GM21528 (cell line): ENCODE data around the gene SEPTIN8.
"Not testable (repeated sequence)": the region's sequence is repeated elsewhere in the genome, so short reads cannot be mapped to it uniquely, and the experiment has no call there.

Experiments used
- ATAC-seq: cut with Tn5 transposase; IDR thresholded peaks from one replicate; pipeline ENCODE4 v1.9.1; 2021; ENCODE audit warnings: mild to moderate bottlenecking, moderate library complexity; ENCODE audit not compliant: unreplicated experiment, low FRiP score

SEPTIN8 gene

DNA sequence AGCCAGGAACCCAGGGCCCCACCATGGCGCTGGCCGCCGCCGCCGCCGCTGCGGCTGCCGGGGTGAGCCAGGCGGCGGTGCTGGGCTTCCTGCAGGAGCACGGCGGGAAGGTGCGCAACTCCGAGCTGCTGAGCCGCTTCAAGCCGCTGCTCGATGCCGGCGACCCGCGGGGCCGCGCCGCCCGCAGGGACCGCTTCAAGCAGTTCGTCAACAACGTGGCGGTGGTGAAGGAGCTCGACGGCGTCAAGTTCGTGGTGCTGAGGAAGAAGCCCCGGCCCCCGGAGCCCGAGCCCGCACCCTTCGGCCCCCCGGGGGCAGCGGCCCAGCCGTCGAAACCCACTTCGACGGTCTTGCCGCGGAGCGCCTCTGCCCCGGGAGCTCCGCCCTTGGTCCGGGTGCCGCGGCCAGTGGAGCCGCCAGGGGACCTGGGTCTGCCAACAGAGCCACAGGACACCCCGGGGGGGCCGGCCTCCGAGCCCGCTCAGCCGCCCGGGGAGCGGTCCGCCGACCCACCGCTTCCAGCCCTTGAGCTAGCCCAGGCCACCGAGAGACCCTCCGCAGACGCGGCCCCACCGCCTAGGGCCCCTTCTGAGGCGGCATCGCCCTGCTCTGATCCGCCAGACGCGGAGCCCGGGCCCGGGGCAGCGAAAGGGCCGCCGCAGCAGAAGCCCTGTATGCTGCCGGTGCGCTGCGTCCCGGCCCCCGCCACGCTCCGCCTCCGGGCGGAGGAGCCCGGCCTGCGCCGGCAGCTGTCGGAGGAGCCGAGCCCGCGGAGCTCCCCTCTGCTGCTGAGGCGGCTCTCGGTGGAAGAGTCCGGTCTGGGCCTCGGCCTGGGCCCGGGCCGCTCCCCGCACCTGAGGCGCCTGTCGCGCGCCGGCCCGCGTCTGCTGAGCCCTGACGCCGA is 36.8 kb upstream of the SEPTIN8 start:
- no peak for ATAC-seq

DNA sequence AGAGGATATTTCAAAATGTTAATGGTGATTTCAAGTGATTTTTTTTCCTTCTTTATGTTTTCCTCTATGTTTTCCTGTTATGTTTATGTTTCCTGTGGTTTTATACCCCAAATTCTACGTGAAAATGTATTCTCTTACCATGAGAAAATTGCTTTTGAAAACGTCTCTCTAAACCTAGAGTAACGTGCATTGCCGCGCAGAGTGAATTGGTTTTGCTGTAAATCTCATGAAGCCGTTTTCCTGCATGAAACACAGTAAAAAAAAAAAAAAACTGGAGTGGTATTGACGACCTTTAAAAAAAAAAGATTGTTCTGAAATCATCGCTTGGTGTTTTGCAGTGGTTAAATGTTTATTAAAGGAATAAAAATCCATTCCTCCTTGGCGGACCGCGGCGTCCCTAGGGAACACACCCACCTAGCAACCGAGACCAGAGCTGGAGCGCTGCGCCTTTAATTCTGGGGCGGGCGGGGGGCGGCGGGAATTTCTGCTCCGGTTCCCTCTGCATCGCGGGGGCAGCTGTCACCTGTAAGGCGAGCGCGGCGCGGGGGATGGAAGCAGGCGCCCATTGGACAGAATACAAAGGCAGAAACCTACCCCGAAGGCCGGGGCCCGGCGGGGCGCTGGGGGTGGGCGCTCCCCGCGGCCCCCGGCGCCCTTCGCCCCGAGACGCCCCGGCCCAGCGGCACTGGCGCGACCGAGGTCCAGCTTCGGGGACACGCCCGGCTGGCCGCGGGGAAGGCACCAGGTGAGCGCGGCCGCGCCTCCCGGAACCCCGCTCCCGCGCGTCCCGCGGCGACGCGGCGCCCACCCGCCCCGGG is 36.0 kb upstream of the SEPTIN8 start, which contains the start of gene SOWAHA:
Gene SOWAHA (plus strand): TSS at position 522 of the 818 bp plus-strand sequence. CDS start 320 bp downstream, outside the sequence.
- ATAC-seq: no peak

DNA sequence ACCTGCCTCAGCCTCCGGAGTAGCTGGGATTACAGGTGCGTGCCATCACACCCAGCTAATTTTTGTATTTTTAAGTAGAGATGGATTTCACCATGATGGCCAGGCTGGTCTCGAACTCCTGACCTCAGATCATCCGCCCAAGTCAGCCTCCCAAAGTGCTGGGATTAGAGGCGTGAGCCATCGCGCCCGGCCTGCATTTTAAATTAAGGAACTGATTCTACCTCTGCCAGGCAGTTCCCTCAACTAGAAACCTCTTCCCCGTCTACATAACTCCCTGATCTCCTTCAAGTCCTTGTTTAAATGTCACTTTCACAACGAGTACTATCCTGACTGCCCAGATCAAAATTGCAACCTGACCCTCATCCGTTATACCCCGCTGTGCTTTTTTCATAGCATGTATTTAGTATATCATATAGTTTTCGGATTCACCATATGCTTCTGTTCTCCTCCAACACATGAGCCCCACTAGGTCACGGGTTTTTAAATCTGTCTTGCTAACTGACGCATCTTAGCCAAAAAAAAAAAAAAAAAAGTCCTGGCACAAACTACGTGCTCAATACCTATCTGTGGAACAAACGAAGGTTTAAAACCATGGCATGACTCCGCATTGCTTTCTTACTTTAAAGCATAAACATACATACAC is 35.2 kb upstream of the SEPTIN8 start:
- ATAC-seq: no peak

DNA sequence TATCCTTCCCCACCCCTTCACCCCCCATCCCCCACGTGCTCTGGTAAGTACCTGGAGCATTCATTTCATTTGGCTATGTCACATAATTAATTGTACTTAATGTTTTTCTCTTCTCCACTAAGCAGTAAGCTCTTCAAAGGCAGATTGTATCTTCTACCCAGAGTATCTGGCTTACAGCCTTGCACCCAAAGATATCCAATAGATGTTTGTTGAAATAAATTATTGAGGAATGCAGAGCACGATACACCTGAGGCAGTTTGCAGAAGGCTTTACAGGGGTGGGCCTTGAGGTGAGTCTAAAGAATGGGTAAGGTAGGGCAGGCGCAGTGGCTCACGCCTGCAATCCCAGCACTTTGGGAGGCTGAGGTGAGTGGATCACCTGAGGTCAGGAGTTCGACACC is 33.6 kb upstream of the SEPTIN8 start:
- no peak for ATAC-seq

DNA sequence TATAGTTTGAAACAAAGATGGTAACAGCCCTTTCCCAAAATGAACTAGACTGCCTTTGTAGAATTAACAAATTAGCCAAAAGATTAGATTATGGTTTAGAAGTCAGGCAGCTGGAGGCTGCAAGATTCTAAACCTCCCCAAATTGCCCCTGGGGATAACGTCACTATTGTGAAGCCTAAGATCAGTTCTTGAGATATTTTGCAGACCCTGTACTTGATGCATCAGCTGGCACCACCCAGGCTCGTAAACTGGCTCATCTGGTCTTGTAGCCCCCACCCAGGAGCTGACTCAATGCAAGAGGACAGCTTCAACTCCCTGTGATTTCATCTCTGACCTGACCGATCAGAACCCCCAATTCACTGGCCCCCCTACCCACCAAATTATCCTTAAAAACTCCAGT is 31.8 kb upstream of the SEPTIN8 start:
- ATAC-seq: no peak

DNA sequence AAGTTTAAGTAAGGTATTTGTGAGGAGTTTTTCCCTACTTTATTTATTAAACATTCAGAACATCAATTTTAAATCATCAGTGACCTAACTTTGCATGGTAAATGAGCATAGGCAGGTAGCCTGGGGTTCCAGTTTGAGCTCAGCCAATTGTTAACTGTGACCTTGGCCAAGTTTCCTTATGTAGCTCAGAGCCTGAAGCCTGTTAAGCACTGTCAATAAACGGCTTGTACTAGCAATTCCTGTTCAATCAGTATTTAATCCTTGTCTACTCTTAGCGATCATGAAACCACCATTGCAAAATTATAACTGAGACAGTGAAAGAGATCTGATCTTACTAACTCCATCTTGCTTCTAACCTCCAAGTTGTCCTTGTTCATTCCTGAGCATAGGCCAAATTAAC is 31.4 kb upstream of the SEPTIN8 start:
- ATAC-seq: no peak

DNA sequence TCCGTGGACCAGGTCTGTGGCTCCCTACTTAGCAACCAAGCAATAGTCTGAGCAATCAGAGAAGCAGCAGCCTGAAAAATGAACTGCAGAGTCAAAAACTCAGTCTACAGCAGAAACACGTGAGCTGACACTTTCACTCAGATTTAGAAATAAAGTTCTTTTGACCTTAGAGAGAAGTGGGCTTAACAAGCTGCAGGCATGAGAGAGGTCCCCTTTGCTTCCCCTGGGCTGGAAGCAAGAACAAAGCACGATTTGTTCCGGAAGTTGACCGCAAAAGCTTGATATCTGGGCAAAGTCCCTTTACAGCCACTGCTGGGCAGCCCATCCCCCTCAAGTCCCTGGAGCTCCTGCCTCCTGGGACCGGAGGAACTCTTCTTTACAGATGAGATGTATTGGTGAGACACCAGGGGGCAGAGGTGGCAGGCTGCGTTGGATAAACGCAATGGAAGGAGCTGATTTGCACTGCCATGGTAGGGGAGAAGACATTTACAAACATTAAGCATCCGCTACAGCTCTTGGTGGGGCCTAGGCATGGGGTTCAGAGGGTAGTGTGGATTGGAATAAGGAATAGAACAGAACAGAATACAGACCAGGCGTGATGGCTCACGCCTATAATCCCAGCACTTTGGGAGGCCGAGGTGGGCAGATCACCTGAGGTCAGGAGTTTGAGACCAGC is 30.3 kb upstream of the SEPTIN8 start:
- ATAC-seq: no peak

DNA sequence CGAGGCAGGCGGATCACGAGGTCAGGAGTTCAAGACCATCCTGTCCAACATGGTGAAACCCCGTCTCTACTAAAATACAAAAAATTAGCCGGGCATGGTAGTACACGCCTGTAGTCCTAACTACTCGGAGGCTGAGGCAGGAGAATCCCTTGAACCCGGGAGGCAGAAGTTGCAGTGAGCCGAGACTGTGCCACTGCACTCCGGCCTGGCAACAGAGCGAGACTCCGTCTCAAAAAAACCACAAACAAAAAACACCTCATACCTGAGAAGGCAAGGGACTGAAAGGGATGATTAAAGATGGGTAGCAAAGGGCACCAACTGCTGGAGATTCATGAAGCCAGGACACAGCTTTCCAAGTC is 29.7 kb upstream of the SEPTIN8 start:
- ATAC-seq: not testable (repeated sequence)

DNA sequence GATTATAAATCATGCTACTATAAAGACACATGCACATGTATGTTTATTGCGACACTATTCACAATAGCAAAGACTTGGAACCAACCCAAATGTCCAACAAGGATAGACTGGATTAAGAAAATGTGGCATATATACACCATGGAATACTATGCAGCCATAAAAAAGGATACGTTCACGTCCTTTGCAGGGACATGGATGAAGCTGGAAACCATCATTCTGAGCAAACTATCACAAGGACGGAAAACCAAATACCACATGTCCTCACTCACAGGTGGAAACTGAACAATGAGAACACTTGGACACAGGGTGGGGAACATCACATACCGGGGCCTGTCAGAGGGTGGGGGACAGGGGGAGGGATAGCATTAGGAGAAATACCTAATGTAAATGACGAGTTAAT is 28.8 kb upstream of the SEPTIN8 start:
- not testable (repeated sequence) for ATAC-seq

DNA sequence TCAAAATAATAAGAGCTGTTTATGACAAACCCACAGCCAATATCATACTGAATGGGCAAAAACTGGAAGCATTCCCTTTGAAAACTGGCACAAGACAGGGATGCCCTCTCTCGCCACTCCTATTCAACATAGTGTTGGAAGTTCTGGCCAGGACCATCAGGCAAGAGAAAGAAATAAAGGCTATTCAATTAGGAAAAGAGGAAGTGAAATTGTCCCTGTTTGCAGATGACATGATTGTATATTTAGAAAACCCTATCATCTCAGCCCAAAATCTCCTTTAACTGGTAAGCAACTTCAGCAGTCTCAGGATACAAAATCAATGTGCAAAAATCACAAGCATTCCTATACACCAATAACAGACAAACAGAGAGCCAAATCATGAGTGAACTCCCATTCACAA is 27.2 kb upstream of the SEPTIN8 start:
- not testable (repeated sequence) for ATAC-seq

DNA sequence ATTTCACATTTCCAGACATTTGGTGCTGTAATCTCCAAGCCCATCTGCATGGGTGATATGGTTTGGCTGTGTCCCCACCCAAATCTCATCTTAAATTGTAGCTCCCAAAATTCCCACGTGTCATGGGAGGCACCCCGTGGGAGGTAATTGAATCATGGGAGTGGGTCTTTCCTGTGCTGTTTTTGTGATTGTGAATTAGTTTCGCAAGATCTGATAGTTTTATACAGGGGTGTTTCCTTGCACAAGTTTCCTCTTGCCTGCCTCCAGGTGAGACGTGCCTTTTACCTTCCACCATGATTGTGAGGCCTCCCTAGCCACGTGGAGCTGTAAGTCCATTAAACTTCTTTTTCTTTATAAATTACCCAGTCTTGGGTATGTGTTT is 25.6 kb upstream of the SEPTIN8 start:
- not testable (repeated sequence) for ATAC-seq

DNA sequence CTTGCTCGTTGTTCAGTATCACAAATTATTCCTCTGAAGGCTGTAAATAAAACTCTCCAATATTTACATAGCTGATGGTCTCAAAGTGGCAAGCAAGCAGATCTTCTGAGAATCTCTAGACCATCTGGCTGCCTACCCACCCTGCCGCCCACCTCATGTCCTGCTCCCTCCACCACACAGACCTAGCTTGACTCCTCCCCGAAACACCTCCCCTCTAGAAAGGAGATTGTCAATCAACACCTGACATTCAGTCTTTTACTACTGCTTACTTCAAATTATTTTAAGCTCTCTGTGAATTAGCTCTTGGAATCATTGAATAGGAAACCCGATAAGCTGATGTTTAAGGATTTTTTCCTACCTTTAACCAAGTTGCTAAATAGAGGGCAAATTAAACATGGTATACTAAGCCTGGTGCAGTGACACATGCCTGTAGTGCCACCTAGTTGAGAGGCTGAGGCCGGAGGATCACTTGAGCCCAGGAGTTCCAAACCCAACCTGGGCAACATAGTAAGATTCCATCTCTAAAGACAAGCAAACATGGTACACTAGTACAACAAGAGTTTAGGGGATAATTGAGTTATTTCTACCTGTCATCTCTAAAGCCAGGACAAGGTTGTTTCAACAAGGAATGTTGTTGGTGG is 25.1 kb upstream of the SEPTIN8 start:
- no peak for ATAC-seq

DNA sequence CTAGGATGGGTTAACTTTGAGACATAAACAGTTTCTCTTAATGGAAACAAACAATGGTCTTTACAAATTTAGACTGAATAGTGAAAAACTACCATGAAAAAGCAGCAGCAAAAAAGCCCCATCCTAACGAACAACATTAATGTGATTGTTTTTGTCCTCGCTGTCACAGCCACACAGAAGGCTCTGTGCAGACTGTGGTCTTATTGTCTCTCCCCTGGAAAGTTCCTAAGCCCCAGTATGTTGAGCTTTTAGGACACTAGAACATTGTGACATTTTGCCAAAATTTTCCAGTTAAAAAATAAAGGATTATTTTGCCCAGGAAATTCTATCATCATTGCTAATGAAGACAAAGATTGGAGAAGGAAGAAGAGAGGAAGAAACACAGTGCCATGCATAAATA is 23.5 kb upstream of the SEPTIN8 start:
- no peak for ATAC-seq

DNA sequence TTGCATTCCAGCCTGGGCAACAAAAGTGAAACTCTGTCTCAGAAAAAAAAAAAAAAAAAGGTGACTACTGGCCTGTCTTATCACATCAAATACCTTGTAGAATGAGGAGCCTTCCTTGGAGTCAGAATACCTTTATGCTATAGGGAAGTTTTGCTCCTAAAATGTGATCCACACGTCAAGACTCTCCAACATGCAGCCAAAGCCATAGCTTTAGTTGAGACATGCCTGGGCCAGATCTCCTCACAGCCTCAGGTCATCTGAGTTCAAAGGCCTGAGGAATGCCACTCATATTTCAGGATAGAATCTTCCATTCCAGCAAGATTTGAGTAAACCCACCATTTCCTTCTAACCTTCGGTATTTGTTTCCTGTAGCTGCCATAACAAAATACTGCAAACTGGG is 22.4 kb upstream of the SEPTIN8 start:
- ATAC-seq: no peak

DNA sequence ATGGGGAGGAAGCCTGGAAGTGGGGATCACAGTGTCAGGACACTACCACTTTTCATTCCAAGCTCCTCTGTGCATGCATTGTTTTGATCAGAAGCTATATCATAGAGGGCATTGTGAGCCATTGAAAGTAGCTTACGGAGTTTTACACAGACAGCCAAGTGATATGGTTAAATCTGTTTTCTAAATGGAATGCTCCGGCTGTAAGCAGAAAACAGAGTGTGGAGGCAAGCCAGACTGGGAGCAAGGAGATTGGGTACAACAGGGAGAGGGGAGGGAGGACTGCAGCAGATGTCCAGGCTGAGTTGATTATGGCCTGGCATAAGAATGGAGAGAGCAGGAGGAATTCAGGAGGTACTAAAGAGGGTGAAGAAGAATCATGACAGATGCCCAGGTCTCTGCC is 20.6 kb upstream of the SEPTIN8 start:
- ATAC-seq: no peak

DNA sequence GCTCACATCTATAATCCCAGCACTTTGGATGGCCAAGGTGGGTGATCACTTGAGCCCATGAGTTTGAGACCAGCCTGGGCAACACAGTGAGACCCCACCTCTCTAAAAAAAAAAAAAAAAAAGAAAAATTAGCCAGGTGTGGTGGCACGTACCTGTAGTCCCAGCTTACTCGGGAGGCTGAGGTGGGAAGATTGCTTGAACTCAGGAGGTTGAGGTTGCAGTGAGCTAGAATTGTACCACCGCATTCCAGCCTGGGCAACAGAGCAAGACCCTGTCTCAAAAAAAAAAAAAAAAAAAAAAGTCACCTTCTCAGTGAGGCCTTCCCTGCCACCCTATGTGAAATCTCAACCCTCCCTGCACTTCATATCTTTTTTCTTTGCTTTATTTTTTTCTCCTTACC is 14.0 kb upstream of the SEPTIN8 start:
- no peak for ATAC-seq

DNA sequence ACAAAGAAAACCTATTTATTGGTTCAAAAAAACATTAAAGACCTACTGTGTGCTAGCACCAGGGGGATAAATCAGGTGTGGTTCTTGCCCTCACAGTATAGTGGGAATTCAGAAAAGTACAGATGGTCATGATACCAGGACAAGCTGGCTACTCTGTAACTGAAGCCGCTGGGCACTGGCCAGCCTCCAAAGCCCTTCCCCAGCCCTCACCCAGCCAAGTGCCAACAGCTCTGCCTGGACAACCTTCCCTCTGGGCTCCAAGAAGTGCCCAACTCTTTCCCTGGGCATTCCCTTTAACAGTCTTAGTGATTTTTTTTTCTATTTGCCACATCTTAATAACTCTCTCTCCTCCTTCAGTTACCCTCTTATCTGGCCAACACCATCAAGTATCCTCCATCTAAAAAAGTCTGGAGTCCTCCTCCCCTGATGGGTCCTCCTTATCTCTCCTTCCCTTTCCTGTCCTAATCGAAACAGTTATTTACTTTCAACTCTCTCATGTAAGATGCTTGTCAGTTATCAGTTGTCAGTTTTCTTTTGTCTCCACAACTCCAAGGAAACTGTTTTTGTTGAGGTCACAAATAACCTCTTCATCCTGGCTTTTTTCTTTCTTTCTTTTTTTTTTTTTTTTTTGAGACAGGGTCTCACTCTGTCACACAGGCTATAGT is 13.3 kb upstream of the SEPTIN8 start:
- ATAC-seq: no peak

DNA sequence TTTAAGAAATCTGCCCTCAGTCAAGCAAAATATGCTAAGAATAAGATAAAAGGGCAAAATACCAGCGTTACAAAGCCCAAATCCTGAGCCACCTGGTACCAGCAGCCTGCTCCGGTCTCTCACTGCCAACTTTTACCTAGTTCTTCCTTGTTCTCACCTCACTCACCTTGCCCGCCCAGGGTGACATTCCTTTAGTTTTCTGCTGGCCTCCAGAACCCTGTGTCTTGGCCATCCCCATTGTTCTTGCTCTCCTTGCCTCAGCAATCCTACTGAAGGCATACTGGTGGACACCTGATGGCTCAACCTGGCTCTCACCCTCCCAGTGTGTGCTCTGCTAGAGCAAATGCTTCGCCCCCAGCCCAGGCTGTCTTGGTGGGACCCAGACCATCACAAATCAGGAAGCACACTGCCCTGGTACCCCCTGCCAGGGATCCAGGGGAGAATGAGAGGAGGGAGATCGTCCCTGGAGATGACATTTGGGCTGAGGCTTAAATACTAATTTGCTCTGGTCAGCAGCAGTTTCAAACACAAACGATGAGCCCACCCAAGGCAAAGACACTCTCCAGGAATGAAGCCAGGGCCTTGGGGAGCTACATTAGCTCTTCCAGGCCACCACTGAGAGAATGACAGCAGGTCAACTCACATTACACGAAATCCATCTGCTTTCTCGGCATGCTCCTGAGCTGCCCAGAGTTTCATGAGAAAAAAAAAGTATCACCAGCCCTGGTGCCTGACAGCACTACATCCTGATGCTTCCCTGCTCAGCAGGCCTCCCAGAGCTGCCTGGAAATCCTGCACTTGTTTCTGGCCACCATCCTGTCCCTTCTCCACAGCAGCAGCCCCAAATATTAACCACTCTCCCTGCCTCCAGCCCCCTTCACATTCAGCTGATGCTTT is 12.2 kb upstream of the SEPTIN8 start:
- no peak for ATAC-seq

DNA sequence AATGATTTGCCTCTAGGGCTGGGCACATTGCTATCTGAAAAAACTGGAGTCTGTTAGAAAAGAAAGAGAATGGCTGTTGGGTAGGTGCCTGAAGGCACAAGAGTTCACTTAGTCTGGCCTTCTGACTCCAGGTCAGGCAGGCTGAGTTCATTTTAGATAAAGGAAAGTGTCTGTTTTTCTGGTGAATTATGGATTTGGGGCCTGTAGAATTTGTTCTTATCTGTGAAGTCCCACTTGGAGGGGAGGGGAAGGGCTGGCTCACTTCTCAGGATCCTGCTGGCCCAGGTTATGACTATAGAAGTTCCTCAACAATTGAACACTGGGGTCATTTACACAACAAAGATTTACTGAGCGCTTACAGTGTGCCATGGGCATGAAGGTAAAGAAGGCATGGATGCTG is 11.5 kb upstream of the SEPTIN8 start:
- ATAC-seq: no peak
